ENCODE measurements around the gene PGBD1. TPM values are rescaled to one million over a fixed set of nuclear protein-coding genes. Genes with fewer than 3 reads are reported as not detected.

The PGBD1 gene
- total and polyA plus RNA-seq, 2 of the 8 experiments (the other 6 are each of a cell fraction or from before 2014, with no cell fraction given) = 2.5 to 9.2 TPM

DNA sequence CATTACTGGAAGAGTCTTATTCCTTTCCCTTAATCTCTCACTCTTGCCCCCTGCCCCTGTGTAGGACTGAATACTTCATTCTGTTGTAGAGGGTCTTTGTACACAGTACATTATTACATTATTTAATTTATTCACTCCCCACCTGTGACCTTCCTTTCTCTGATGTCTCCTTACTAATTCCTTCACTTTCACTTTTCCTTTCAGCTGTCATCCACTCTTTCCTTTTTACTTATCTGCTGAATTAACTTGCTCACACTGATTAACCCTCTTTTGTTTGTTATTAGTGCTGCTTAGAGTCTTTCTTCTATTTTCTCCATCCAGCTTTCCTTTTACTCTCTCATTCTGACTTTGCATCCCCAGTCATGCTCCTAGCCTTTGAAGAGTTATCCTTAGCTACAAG lies 6.5 kb upstream of the PGBD1 start (continued):
- TF ChIP-seq FOSL1 (IDR thresholded peaks at IDR 0.05; ENCODE audit: insufficient read depth, low read depth, low read length) (no peak), POLR2AphosphoS5 (IDR thresholded peaks at IDR 0.05; ENCODE audit: low read depth, low read length) (no peak)

Measured in H1 (cell line).